PC-9 (cell line): ENCODE measurements around the gene FAM241A. TPM values are rescaled to one million over a fixed set of nuclear protein-coding genes. Genes with fewer than 3 reads are reported as not detected.

Experiments used
- BruUV-seq: library from RNA; stranded (reverse); fragments of 400-500 nt; replicated peaks from 2 replicates; lab custom pipeline; 2021; lab: Mats Ljungman, UMichigan
- CTCF ChIA-PET: fragments of 300-600 bp; sonication (Branson Sonifier 250); formaldehyde crosslinking; loops from one replicate; lab custom pipeline; 2022; ENCODE audit warnings: antibody characterized with exemption; lab: Charles Lee
- POLR2A ChIA-PET: fragments of 300-600 bp; sonication (Branson Sonifier 250); formaldehyde crosslinking; loops from one replicate; lab custom pipeline; 2022; ENCODE audit warnings: antibody characterized with exemption; ENCODE audit not compliant: unreplicated experiment; lab: Charles Lee
- DNase-seq, 2 experiments: peaks; one replicate each; pipeline versions ENCODE4 v3.0.0 to v3.0.0-alpha.2; 2015 to 2022; ENCODE audit warnings: mixed read lengths in 1 of 2
- H2AFZ ChIP-seq: fragments of 200-600 bp; sonication (generic); 2 replicates; pipeline ENCODE4 v1.8.1; 2017; ENCODE audit warnings: antibody characterized with exemption
- H3F3A ChIP-seq: fragments of 200-600 bp; sonication (generic); 2 replicates; pipeline ENCODE4 v1.8.1; 2017; ENCODE audit warnings: antibody characterized with exemption, mild to moderate bottlenecking, low read depth; ENCODE audit not compliant: insufficient read depth
- H3K27ac ChIP-seq: fragments of 200-600 bp; sonication (generic); 2 replicates; pipeline ENCODE4 v1.6.1; 2016; ENCODE audit warnings: mixed run types
- H3K27me3 ChIP-seq: fragments of 200-600 bp; sonication (generic); 2 replicates; pipeline ENCODE4 v1.6.1; 2016; ENCODE audit warnings: low read depth, mixed run types; ENCODE audit not compliant: insufficient read depth
- H3K36me3 ChIP-seq: fragments of 200-600 bp; sonication (generic); 2 replicates; pipeline ENCODE4 v1.6.1; 2016; ENCODE audit warnings: low read depth, mixed run types
- H3K4me1 ChIP-seq: fragments of 200-600 bp; sonication (generic); replicated peaks from 2 replicates; pipeline ENCODE4 v1.6.1; 2016; ENCODE audit warnings: mixed run types; ENCODE audit not compliant: insufficient read depth
- H3K4me2 ChIP-seq: fragments of 200-600 bp; sonication (generic); 2 replicates; pipeline ENCODE4 v1.6.1; 2017; ENCODE audit warnings: mixed run types
- H3K4me3 ChIP-seq: fragments of 200-600 bp; sonication (generic); 2 replicates; pipeline ENCODE4 v1.6.1; 2016; ENCODE audit warnings: mixed run types
- H3K79me2 ChIP-seq: fragments of 200-600 bp; sonication (generic); 2 replicates; pipeline ENCODE4 v1.6.1; 2017; ENCODE audit warnings: low read depth, mixed run types
- H3K9me2 ChIP-seq: fragments of 200-600 bp; sonication (generic); 2 replicates; pipeline ENCODE4 v1.8.1; 2017; ENCODE audit warnings: mild to moderate bottlenecking; ENCODE audit not compliant: insufficient read depth
- H3K9me3 ChIP-seq: fragments of 200-600 bp; sonication (generic); 2 replicates; pipeline ENCODE4 v1.8.1; 2016; ENCODE audit warnings: low read depth; ENCODE audit not compliant: insufficient read depth
- H4K20me1 ChIP-seq: fragments of 200-600 bp; sonication (generic); 2 replicates; pipeline ENCODE4 v1.8.1; 2017; ENCODE audit not compliant: insufficient read depth
- EZH2 ChIP-seq: fragments of 200-600 bp; sonication (generic); IDR thresholded peaks from 2 replicates; pipeline ENCODE4 v1.8.0; 2017; ENCODE audit warnings: antibody characterized with exemption, low read depth
- intact Hi-C: fragments of 100-400 bp; cut with micrococcal nuclease; formaldehyde crosslinking; loops from one replicate; pipeline ENCODE4 v1.10.0; 2022; ENCODE audit not compliant: unreplicated experiment
- total RNA-seq: library from RNA; stranded (reverse); gene quantifications from 2 replicates; pipeline ENCODE4 v1.2.3, GENCODE V29; 2021
- TF ChIP-seq, protein P1 (sequence below): fragments of 200-600 bp; sonication (generic); conservative IDR thresholded peaks from 2 replicates; pipeline ENCODE4 v1.6.1; 2017; ENCODE audit warnings: mixed run types, antibody characterized with exemption, mild to moderate bottlenecking, moderate library complexity

Gene FAM241A
- total RNA-seq, 1 experiment from 2014 or later, result 1.4 TPM

DNA sequence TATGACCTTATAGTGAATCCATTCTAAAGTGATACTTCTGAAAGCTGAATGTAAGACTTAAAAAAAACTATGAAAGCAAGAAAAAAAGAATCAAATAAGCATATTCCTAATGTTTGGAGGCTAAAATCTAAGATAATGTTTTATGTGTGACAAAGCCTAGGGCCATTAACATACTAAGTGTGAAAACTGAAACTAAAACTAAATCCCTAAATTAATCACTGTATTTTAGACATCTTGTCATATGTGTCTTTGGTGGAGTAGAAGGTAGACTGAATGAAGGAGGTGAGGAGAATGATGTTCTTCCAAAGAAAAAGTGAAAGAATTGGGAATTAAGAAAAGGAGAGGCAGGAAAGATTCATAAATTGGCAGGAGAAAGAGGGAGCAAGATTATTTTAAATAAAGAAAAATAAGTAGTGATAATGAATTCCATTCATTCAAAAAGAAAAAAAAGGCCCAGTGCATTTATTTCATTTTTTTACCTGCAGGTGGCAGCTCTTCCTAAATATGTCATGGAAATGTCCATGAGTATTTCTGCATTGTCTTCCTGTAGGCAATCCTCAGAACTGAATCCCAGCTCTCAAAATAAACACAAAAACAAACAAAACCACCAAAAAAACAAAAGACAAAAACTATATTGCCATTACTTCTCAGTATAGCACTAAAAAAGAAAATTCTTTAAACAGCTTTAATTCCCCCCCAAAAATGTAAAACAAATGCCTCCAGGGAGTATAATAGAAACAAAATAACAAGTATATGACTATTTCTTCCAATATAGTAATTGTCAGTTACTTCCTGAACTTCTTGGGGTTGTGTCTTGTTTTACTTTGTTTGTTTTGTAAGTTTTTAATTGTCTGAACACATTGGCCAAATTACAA, 69.4 kb downstream of the FAM241A start:
- H3K9me2 ChIP-seq, result no peaks in the 10 kb centered on the region; the same call in 1 of the 2 replicates
- BruUV-seq, result no TSS peak
- ChIA-PET POLR2A (interaction anchor here (0.6 to 0.7 kb wide), 2 partner anchors 13 to 17 kb away, joined by 3 to 5 read pairs; partner anchors contain the start of gene AP1AR), CTCF (interaction anchor here (0.6 kb wide), 1 partner anchor 11 kb away, joined by 4 read pairs; no protein-coding TSS in a partner anchor)
- H3K4me1 ChIP-seq, result no peaks in the 10 kb centered on the region
- H3K27ac ChIP-seq, result peak overlapping the region; percentile 22
- H3K27me3 ChIP-seq, result no peaks in the 10 kb centered on the region
- peak overlapping the region; percentile 1; the same call in 1 of the 2 replicates for H3K4me2 ChIP-seq
- H3K36me3 ChIP-seq, result no peaks in the 10 kb centered on the region
- no peak overlapping the region for H2AFZ ChIP-seq
- H4K20me1 ChIP-seq, result no peaks in the 10 kb centered on the region
- H3K9me3 ChIP-seq, result no peaks in the 10 kb centered on the region
- intact Hi-C loops, result loop anchor here (1.0 to 2.0 kb wide), 2 partner anchors 21 to 308 kb away; no protein-coding TSS in a partner anchor
- H3F3A ChIP-seq, result no peaks in the 10 kb centered on the region
- no peak for TF ChIP-seq EZH2
- TF ChIP-seq, protein P1, sequence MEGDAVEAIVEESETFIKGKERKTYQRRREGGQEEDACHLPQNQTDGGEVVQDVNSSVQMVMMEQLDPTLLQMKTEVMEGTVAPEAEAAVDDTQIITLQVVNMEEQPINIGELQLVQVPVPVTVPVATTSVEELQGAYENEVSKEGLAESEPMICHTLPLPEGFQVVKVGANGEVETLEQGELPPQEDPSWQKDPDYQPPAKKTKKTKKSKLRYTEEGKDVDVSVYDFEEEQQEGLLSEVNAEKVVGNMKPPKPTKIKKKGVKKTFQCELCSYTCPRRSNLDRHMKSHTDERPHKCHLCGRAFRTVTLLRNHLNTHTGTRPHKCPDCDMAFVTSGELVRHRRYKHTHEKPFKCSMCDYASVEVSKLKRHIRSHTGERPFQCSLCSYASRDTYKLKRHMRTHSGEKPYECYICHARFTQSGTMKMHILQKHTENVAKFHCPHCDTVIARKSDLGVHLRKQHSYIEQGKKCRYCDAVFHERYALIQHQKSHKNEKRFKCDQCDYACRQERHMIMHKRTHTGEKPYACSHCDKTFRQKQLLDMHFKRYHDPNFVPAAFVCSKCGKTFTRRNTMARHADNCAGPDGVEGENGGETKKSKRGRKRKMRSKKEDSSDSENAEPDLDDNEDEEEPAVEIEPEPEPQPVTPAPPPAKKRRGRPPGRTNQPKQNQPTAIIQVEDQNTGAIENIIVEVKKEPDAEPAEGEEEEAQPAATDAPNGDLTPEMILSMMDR, result peak; percentile 65; the same call in 1 of the 2 replicates
- H3K79me2 ChIP-seq, result no peaks in the 10 kb centered on the region
- DNase-seq, result peak in 1 of 2 experiments; percentile 43
- no peak overlapping the region for H3K4me3 ChIP-seq

GRCh38 chr4:112219826-112220366, 74.6 kb downstream of the FAM241A start:
- no peaks in the 10 kb centered on the region for H3K9me3 ChIP-seq
- H3K9me2 ChIP-seq, result no peaks in the 10 kb centered on the region; the same call in 1 of the 2 replicates
- BruUV-seq, result no TSS peak
- H3K79me2 ChIP-seq, result no peaks in the 10 kb centered on the region
- no peaks in the 10 kb centered on the region for H3K27me3 ChIP-seq
- POLR2A ChIA-PET, result no interaction called here
- no peak for TF ChIP-seq EZH2
- TF ChIP-seq, protein P1, result no peak
- H3K4me3 ChIP-seq, result no peak overlapping the region
- no peak overlapping the region for H3K27ac ChIP-seq
- intact Hi-C loops, result no loop called here
- no peaks in the 10 kb centered on the region for H4K20me1 ChIP-seq
- CTCF ChIA-PET, result no interaction called here
- no peaks in the 10 kb centered on the region for H3K4me1 ChIP-seq
- no peaks in the 10 kb centered on the region for H3K36me3 ChIP-seq
- H3F3A ChIP-seq, result no peaks in the 10 kb centered on the region
- no peak for DNase-seq
- no peak overlapping the region for H3K4me2 ChIP-seq
- H2AFZ ChIP-seq, result no peak overlapping the region

GRCh38 chr4:112222219-112222955, 77.1 kb downstream of the FAM241A start:
- H3K4me2 ChIP-seq, result no peak overlapping the region
- TF ChIP-seq, protein P1, result no peak
- TF ChIP-seq EZH2, result no peak
- no peaks in the 10 kb centered on the region for H3K9me3 ChIP-seq
- ChIA-PET POLR2A (no interaction called here), CTCF (interaction anchor here (0.5 kb wide), 1 partner anchor 42 kb away, joined by 3 read pairs; no protein-coding TSS in a partner anchor)
- H3K36me3 ChIP-seq, result no peaks in the 10 kb centered on the region
- H3K27me3 ChIP-seq, result no peaks in the 10 kb centered on the region
- intact Hi-C loops, result no loop called here
- no peak overlapping the region for H3K4me3 ChIP-seq
- no peaks in the 10 kb centered on the region for H3K4me1 ChIP-seq
- H3K9me2 ChIP-seq, result no peaks in the 10 kb centered on the region
- no peak for DNase-seq
- no peaks in the 10 kb centered on the region for H4K20me1 ChIP-seq
- H2AFZ ChIP-seq, result no peak overlapping the region
- H3F3A ChIP-seq, result no peaks in the 10 kb centered on the region
- no TSS peak for BruUV-seq
- no peaks in the 10 kb centered on the region for H3K79me2 ChIP-seq
- H3K27ac ChIP-seq, result no peak overlapping the region
